MV-4-11 (cell line): ENCODE data around the gene POFUT2.

Source experiments
- DNase-seq: peaks from one replicate; lab custom pipeline; 2025; lab: John Stamatoyannopoulos, UW

Gene POFUT2

GRCh38 chr21:45248301-45248892, 39.3 kb downstream of the POFUT2 start:
- DNase-seq = no peak

GRCh38 chr21:45246386-45247320, 41.0 kb downstream of the POFUT2 start:
- no peak for DNase-seq

GRCh38 chr21:45244799-45245340, 42.8 kb downstream of the POFUT2 start:
- no peak for DNase-seq

GRCh38 chr21:45243603-45244002, 44.1 kb downstream of the POFUT2 start:
- no peak for DNase-seq

- DNase-seq = no peak
Measured at GRCh38 chr21:45241357-45241756, 46.3 kb downstream of the POFUT2 start.

- DNase-seq = no peak
Measured at GRCh38 chr21:45237401-45237800, 50.3 kb downstream of the POFUT2 start.

GRCh38 chr21:45236481-45236880, 51.2 kb downstream of the POFUT2 start:
- peak; percentile 84 for DNase-seq

GRCh38 chr21:45235488-45235887, 52.2 kb downstream of the POFUT2 start:
- no peak for DNase-seq

GRCh38 chr21:45234965-45235364, 52.7 kb downstream of the POFUT2 start:
- no peak for DNase-seq

- no peak for DNase-seq
Measured at GRCh38 chr21:45234127-45234526, 53.6 kb downstream of the POFUT2 start.

- DNase-seq = no peak
Measured at GRCh38 chr21:45231705-45232104, 56.0 kb downstream of the POFUT2 start.

GRCh38 chr21:45228656-45229240, 58.9 kb downstream of the POFUT2 start:
- DNase-seq = no peak

- peak; percentile 63 for DNase-seq
Measured at GRCh38 chr21:45228171-45228641, 59.5 kb downstream of the POFUT2 start.

- no peak for DNase-seq
Measured at GRCh38 chr21:45227735-45228134, 60.0 kb downstream of the POFUT2 start.

GRCh38 chr21:45226540-45227326, 61.0 kb downstream of the POFUT2 start:
- no peak for DNase-seq

- DNase-seq = no peak
Measured at GRCh38 chr21:45225741-45226327, 61.9 kb downstream of the POFUT2 start.

- DNase-seq = no peak
Measured at GRCh38 chr21:45225041-45225740, 62.5 kb downstream of the POFUT2 start.

- no peak for DNase-seq
Measured at GRCh38 chr21:45224189-45224938, 63.3 kb downstream of the POFUT2 start.

- DNase-seq = no peak
Measured at GRCh38 chr21:45223236-45224185, 64.2 kb downstream of the POFUT2 start.
